ENCODE measurements around the gene CLDN9.

CLDN9 gene

DNA sequence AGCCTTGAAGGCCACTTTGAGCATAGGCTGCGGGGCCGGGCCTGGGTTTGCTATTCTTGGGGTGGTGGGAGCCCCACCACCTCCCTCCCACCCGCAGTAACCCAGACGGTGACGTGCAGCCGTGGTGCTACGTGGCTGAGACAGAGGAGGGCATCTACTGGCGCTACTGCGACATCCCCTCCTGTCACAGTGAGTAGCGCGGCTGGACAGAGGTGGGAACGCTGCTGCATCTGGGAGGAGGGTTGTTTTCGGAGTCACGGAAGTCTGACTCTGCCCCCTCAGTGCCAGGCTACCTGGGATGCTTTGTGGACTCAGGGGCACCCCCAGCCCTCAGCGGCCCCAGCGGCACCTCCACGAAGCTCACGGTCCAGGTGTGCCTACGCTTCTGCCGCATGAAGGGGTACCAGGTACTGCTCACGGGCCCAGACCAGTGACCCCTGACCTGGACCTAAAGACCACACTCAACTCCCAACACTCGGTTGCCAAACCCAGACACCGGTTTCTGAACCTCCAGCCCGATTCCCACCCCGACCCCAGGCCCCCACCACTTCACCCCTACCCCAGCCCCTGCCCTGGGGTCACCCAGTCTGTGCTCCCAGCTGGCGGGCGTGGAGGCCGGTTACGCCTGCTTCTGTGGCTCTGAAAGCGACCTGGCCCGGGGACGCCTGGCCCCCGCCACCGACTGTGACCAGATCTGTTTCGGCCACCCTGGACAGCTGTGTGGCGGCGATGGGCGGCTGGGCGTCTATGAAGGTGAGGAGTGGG lies 46.5 kb upstream of the CLDN9 start:
- TF ChIP-seq, protein P1, sequence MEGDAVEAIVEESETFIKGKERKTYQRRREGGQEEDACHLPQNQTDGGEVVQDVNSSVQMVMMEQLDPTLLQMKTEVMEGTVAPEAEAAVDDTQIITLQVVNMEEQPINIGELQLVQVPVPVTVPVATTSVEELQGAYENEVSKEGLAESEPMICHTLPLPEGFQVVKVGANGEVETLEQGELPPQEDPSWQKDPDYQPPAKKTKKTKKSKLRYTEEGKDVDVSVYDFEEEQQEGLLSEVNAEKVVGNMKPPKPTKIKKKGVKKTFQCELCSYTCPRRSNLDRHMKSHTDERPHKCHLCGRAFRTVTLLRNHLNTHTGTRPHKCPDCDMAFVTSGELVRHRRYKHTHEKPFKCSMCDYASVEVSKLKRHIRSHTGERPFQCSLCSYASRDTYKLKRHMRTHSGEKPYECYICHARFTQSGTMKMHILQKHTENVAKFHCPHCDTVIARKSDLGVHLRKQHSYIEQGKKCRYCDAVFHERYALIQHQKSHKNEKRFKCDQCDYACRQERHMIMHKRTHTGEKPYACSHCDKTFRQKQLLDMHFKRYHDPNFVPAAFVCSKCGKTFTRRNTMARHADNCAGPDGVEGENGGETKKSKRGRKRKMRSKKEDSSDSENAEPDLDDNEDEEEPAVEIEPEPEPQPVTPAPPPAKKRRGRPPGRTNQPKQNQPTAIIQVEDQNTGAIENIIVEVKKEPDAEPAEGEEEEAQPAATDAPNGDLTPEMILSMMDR (IDR thresholded peaks at IDR 0.05; ENCODE audit: unreplicated experiment in 3 of 3) = no peak
- Mint-ChIP-seq H3K36me3 (ENCODE audit: low read depth) (no peaks in the 10 kb centered on the region), H3K4me1 (peaks cover 8% of the 10 kb centered on the region), H3K4me3 (peak overlapping the region; percentile 61 to 95 (median 77)), H3K9me3 (no peaks in the 10 kb centered on the region), H3K27ac (no peak overlapping the region), H3K27me3 (ENCODE audit: low read depth) (peaks cover 38% of the 10 kb centered on the region)

DNA sequence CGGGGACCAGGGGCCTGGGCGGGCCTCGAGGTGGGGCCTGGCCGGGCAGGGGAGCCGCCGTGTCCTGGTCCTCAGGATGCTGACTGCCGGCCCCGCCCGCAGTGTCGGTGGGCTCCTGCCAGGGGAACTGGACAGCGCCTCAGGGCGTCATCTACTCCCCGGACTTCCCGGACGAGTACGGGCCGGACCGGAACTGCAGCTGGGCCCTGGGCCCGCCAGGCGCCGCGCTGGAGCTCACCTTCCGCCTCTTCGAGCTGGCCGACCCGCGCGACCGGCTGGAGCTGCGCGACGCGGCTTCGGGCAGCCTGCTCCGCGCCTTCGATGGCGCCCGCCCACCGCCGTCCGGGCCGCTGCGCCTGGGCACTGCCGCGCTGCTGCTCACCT lies 45.9 kb upstream of the CLDN9 start:
- no peak overlapping the region for H3K27ac Mint-ChIP-seq
- H3K27me3 Mint-ChIP-seq (ENCODE audit: low read depth) = peaks cover 35% of the 10 kb centered on the region
- no peaks in the 10 kb centered on the region for H3K36me3 Mint-ChIP-seq (ENCODE audit: low read depth)
- H3K9me3 Mint-ChIP-seq = no peaks in the 10 kb centered on the region
- TF ChIP-seq, protein P1 (IDR thresholded peaks at IDR 0.05; ENCODE audit: unreplicated experiment in 3 of 3) = no peak
- peaks cover 8% of the 10 kb centered on the region for H3K4me1 Mint-ChIP-seq
- H3K4me3 Mint-ChIP-seq = no peak overlapping the region

DNA sequence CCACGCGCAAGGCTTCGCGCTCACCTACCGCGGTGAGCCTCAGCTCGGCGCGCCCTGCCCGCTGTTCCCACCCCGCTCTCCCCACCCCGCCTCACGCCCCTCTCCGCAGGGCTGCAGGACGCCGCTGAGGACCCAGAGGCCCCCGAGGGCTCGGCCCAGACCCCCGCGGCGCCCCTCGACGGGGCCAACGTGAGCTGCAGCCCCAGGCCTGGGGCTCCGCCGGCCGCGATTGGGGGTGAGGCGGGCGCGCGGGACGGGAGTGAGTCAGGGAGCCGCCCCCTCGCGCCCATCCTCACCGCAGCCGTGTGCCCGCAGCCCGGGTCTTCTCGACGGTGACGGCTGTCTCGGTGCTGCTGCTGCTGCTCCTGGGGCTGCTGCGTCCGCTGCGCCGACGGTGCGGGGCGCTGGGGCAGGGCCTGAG lies 45.5 kb upstream of the CLDN9 start:
- Mint-ChIP-seq H3K36me3 (ENCODE audit: low read depth) (no peaks in the 10 kb centered on the region), H3K27me3 (ENCODE audit: low read depth) (peaks cover 31% of the 10 kb centered on the region), H3K4me3 (no peak overlapping the region), H3K27ac (no peak overlapping the region), H3K4me1 (peaks cover 12% of the 10 kb centered on the region), H3K9me3 (no peaks in the 10 kb centered on the region)
- TF ChIP-seq, protein P1 (IDR thresholded peaks at IDR 0.05; ENCODE audit: unreplicated experiment in 3 of 3) = no peak

DNA sequence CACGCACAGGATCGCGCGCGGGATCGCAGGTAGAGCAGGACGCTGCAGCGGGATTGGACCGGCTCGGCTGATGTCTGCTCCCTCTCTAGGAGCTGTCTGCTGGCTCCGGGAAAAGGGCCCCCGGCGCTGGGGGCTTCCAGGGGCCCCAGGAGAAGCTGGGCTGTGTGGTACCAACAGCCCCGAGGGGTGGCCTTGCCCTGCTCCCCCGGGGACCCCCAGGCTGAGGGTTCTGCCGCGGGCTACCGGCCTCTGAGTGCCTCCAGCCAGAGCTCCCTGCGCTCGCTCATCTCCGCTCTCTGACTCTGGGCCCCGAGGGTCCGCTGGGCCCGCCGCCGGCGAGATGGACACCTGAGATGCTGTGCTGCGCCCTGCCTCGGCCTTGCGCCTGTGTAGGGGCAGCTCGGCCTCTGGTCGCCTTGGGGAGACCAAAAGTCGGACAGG lies 45.0 kb upstream of the CLDN9 start:
- peak overlapping the region; percentile 80 to 87 (median 85) for H3K4me3 Mint-ChIP-seq
- no peaks in the 10 kb centered on the region for H3K36me3 Mint-ChIP-seq (ENCODE audit: low read depth)
- no peak overlapping the region for H3K27ac Mint-ChIP-seq
- H3K4me1 Mint-ChIP-seq = peaks cover 18% of the 10 kb centered on the region
- TF ChIP-seq, protein P1 (IDR thresholded peaks at IDR 0.05; ENCODE audit: unreplicated experiment in 3 of 3) = no peak
- H3K27me3 Mint-ChIP-seq (ENCODE audit: low read depth) = peaks cover 31% of the 10 kb centered on the region
- no peaks in the 10 kb centered on the region for H3K9me3 Mint-ChIP-seq

DNA sequence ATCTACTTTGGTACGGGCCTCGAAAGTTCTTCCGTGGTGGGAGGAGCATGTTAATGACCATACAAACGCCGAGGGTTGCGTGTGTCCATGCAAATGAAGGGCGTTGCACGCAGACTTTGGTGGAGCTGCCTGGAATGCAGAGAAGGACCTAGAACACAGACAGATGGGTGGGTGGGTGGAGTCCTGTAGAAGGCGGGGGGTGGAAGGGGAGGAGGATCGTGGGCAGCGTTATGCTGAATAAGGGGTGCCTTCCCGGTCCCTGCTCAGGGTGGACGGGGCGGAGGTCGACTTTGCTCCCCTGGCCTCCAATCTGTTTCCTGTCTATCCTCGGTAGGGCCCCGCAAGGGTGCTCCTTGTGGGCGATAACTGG lies 44.4 kb upstream of the CLDN9 start:
- peak overlapping the region; percentile 80 to 87 (median 85) for H3K4me3 Mint-ChIP-seq
- H3K36me3 Mint-ChIP-seq (ENCODE audit: low read depth) = no peaks in the 10 kb centered on the region
- peaks cover 28% of the 10 kb centered on the region for H3K27me3 Mint-ChIP-seq (ENCODE audit: low read depth)
- TF ChIP-seq, protein P1 (IDR thresholded peaks at IDR 0.05; ENCODE audit: unreplicated experiment in 3 of 3) = no peak
- peaks cover 19% of the 10 kb centered on the region for H3K4me1 Mint-ChIP-seq
- H3K9me3 Mint-ChIP-seq = no peaks in the 10 kb centered on the region
- H3K27ac Mint-ChIP-seq = peak overlapping the region in 1 of 3 experiments; percentile 49
